H9 (cell line): ENCODE results near the gene CCDC190. TPM values are rescaled to one million over a fixed set of nuclear protein-coding genes. Genes with fewer than 3 reads are reported as not detected.

Experiments used
- DNase-seq: peaks from one replicate; pipeline ENCODE4 v3.0.0-alpha.2; 2017
- H2AFZ ChIP-seq: one replicate; pipeline ENCODE4 v1.6.1; 2013; ENCODE audit warnings: mild to moderate bottlenecking, low read length, control low read depth, moderate library complexity
- H2AK5ac ChIP-seq: 2 replicates; pipeline ENCODE4 v1.6.1; 2013; ENCODE audit warnings: low read length, control low read depth, mixed read lengths; ENCODE audit not compliant: insufficient read length
- H2BK120ac ChIP-seq: one replicate; pipeline ENCODE4 v1.6.1; 2013; ENCODE audit warnings: low read depth, mild to moderate bottlenecking, low read length, control low read depth, inconsistent platforms; ENCODE audit not compliant: poor library complexity, severe bottlenecking
- H2BK12ac ChIP-seq: 2 replicates; pipeline ENCODE4 v1.6.1; 2013; ENCODE audit warnings: low read length, control low read depth, mixed read lengths, low read depth; ENCODE audit not compliant: insufficient read length
- H2BK15ac ChIP-seq: 2 replicates; pipeline ENCODE4 v1.6.1; 2013; ENCODE audit warnings: low read depth, low read length, control low read depth
- H2BK20ac ChIP-seq: one replicate; pipeline ENCODE4 v1.6.1; 2013; ENCODE audit warnings: low read depth, mild to moderate bottlenecking, low read length, control low read depth, inconsistent platforms; ENCODE audit not compliant: poor library complexity, severe bottlenecking
- H2BK5ac ChIP-seq: 2 replicates; pipeline ENCODE4 v1.6.1; 2013; ENCODE audit warnings: low read length, control low read depth, mixed read lengths; ENCODE audit not compliant: insufficient read length
- H3K14ac ChIP-seq: 2 replicates; pipeline ENCODE4 v1.6.1; 2013; ENCODE audit warnings: low read length, control low read depth; ENCODE audit not compliant: insufficient read depth
- H3K18ac ChIP-seq: 2 replicates; pipeline ENCODE4 v1.6.1; 2013; ENCODE audit warnings: low read depth, mild to moderate bottlenecking, mixed read lengths, low read length, control low read depth; ENCODE audit not compliant: insufficient read length
- H3K23ac ChIP-seq: 2 replicates; pipeline ENCODE4 v1.6.1; 2013; ENCODE audit warnings: low read length, control low read depth, mixed read lengths, low read depth; ENCODE audit not compliant: insufficient read length
- H3K23me2 ChIP-seq: 2 replicates; pipeline ENCODE4 v1.6.1; 2013; ENCODE audit warnings: low read depth, mild to moderate bottlenecking, mixed read lengths, low read length, control low read depth; ENCODE audit not compliant: insufficient read length, poor library complexity, severe bottlenecking
- H3K27ac ChIP-seq: 2 replicates; pipeline ENCODE4 v1.5.1; 2013; ENCODE audit warnings: low read length, control low read depth, mixed read lengths, low read depth; ENCODE audit not compliant: insufficient read length
- H3K27me3 ChIP-seq: 2 replicates; pipeline ENCODE4 v1.6.1; 2013; ENCODE audit warnings: low read length, control low read depth, inconsistent platforms; ENCODE audit not compliant: insufficient read depth
- H3K4ac ChIP-seq: 2 replicates; pipeline ENCODE4 v1.6.1; 2013; ENCODE audit warnings: low read depth, mild to moderate bottlenecking, control low read depth, inconsistent platforms, low read length, moderate library complexity
- H3K4me1 ChIP-seq: 2 replicates; pipeline ENCODE4 v1.6.1; 2013; ENCODE audit warnings: low read length, control low read depth, inconsistent platforms; ENCODE audit not compliant: insufficient read depth
- H3K4me2 ChIP-seq: 2 replicates; pipeline ENCODE4 v1.6.1; 2013; ENCODE audit warnings: low read length, control low read depth, mixed read lengths; ENCODE audit not compliant: insufficient read length, insufficient read depth
- H3K56ac ChIP-seq: 2 replicates; pipeline ENCODE4 v1.6.1; 2013; ENCODE audit warnings: low read depth, mild to moderate bottlenecking, mixed read lengths, low read length, control low read depth; ENCODE audit not compliant: insufficient read length
- H3K79me1 ChIP-seq: 2 replicates; pipeline ENCODE4 v1.6.1; 2013; ENCODE audit warnings: low read depth, mild to moderate bottlenecking, moderate library complexity, low read length, control low read depth, inconsistent platforms; ENCODE audit not compliant: insufficient read depth, poor library complexity, severe bottlenecking
- H3K79me2 ChIP-seq: 2 replicates; pipeline ENCODE4 v1.6.1; 2013; ENCODE audit warnings: low read length, control low read depth, inconsistent platforms; ENCODE audit not compliant: insufficient read depth
- H3K9ac ChIP-seq: 2 replicates; pipeline ENCODE4 v1.6.1; 2013; ENCODE audit warnings: low read length, control low read depth, mixed read lengths; ENCODE audit not compliant: insufficient read length; ENCODE audit errors: extremely low read depth
- H3K9me3 ChIP-seq: one replicate; pipeline ENCODE4 v1.6.1; 2013; ENCODE audit warnings: low read depth, low read length, inconsistent platforms; ENCODE audit not compliant: control insufficient read depth
- H3T11ph ChIP-seq: one replicate; pipeline ENCODE4 v1.6.1; 2013; ENCODE audit warnings: mild to moderate bottlenecking, low read length, control low read depth, inconsistent platforms
- H4K20me1 ChIP-seq: one replicate; pipeline ENCODE4 v1.6.1; 2013; ENCODE audit not compliant: control insufficient read depth, insufficient read length, insufficient read depth
- H4K5ac ChIP-seq: 2 replicates; pipeline ENCODE4 v1.6.1; 2013; ENCODE audit warnings: low read depth, mild to moderate bottlenecking, mixed read lengths, low read length, control low read depth; ENCODE audit not compliant: insufficient read length
- H4K8ac ChIP-seq: replicated peaks from 2 replicates; pipeline ENCODE4 v1.6.1; 2013; ENCODE audit warnings: low read length, control low read depth, mixed read lengths, low read depth; ENCODE audit not compliant: insufficient read length
- H4K91ac ChIP-seq: 2 replicates; pipeline ENCODE4 v1.6.1; 2013; ENCODE audit warnings: low read depth, mild to moderate bottlenecking, moderate library complexity, mixed read lengths, low read length, control low read depth; ENCODE audit not compliant: insufficient read length
- H3K27ac Mint-ChIP-seq, 3 experiments: 2 replicates in 2 of 3; 3 replicates in 1 of 3; pipeline ENCODE4 v1.8.0; 2020 to 2021; ENCODE audit warnings: mixed read lengths in 3 of 3, mild to moderate bottlenecking in 1 of 3, moderate library complexity in 1 of 3
- H3K27me3 Mint-ChIP-seq: 2 replicates; pipeline ENCODE4 v1.8.0; 2021; ENCODE audit warnings: low read depth, mild to moderate bottlenecking, moderate library complexity, mixed read lengths
- H3K36me3 Mint-ChIP-seq, 3 experiments: 2 replicates in 2 of 3; 3 replicates in 1 of 3; pipeline ENCODE4 v1.8.0; 2020 to 2021; ENCODE audit warnings: low read depth in 3 of 3, mixed read lengths in 3 of 3; ENCODE audit not compliant: insufficient read depth in 1 of 3
- H3K4me1 Mint-ChIP-seq, 2 experiments: 2 replicates each; pipeline ENCODE4 v1.8.0; 2020; ENCODE audit warnings: mixed read lengths in 2 of 2
- H3K4me3 Mint-ChIP-seq, 2 experiments: 2 replicates in 1 of 2; 3 replicates in 1 of 2; pipeline ENCODE4 v1.8.0; 2020 to 2021; ENCODE audit warnings: mild to moderate bottlenecking in 2 of 2, mixed read lengths in 2 of 2, moderate library complexity in 1 of 2
- H3K9me3 Mint-ChIP-seq, 2 experiments: 2 replicates in 1 of 2; 3 replicates in 1 of 2; pipeline ENCODE4 v1.8.0; 2020; ENCODE audit warnings: mild to moderate bottlenecking in 2 of 2, mixed read lengths in 2 of 2, moderate library complexity in 1 of 2
- CTCF ChIP-seq: fragments of 200-600 bp; sonication (generic); conservative IDR thresholded peaks from 3 replicates; pipeline ENCODE4 v1.8.0; 2021; ENCODE audit warnings: antibody characterized with exemption, mild to moderate bottlenecking
- WGBS: extraction: QIAGEN DNeasy Blood & Tissue Kit; methylation state at CpG from one replicate; pipeline ENCODE4 v1.1.7; 2013; ENCODE audit warnings: missing lambda C conversion rate, low lambda C conversion rate, mixed read lengths; ENCODE audit not compliant: insufficient read length; ENCODE audit errors: extremely low coverage; 5-methylcytosine and 5-hydroxymethylcytosine counted together
- total RNA-seq: library from RNA; stranded (reverse); gene quantifications from 2 replicates; pipeline ENCODE4 v1.2.1, GENCODE V29; 2021

Gene CCDC190
- total RNA-seq, 1 experiment from 2014 or later: not detected

GRCh38 chr1:162910161-162910560 lies 49.2 kb upstream of the CCDC190 start:
- Histone ChIP-seq H3K23ac (no peak overlapping the region), H3K27me3 (no peaks in the 10 kb centered on the region), H4K91ac (no peak overlapping the region), H3K9me3 (no peaks in the 10 kb centered on the region), H4K5ac (no peak overlapping the region), H3K27ac (no peak overlapping the region), H3K79me1 (no peaks in the 10 kb centered on the region), H3K23me2 (no peaks in the 10 kb centered on the region), H3K14ac (no peak overlapping the region), H4K20me1 (no peaks in the 10 kb centered on the region), H2BK12ac (no peak overlapping the region), H4K8ac (no peak overlapping the region), H3K9ac (no peak overlapping the region), H3K4me2 (no peak overlapping the region), H2AFZ (no peak overlapping the region), H3K4ac (no peak overlapping the region), H3K79me2 (no peaks in the 10 kb centered on the region), H2AK5ac (no peak overlapping the region), H2BK120ac (no peak overlapping the region), H2BK5ac (no peak overlapping the region), H3K56ac (no peak overlapping the region), H3K4me1 (no peaks in the 10 kb centered on the region; the same call in 1 of the 2 replicates), H3T11ph (no peak overlapping the region), H2BK20ac (no peak overlapping the region), H3K18ac (no peak overlapping the region), H2BK15ac (no peak overlapping the region)
- H3K4me3 Mint-ChIP-seq: no peak overlapping the region
- peaks cover 3 to 7% (median 6%) of the 10 kb centered on the region in 3 experiments; a peak in 5 of 7 replicates for H3K36me3 Mint-ChIP-seq
- peaks cover under 1 to 2% of the 10 kb centered on the region in 2 experiments; a peak in 3 of 4 replicates for H3K4me1 Mint-ChIP-seq
- H3K27me3 Mint-ChIP-seq: no peaks in the 10 kb centered on the region
- no peak for DNase-seq
- no peak for TF ChIP-seq CTCF
- WGBS: no CpG with 5 or more reads among the region's 2 CpGs
- peaks cover 11 to 16% of the 10 kb centered on the region in 2 experiments for H3K9me3 Mint-ChIP-seq
- no peak overlapping the region for H3K27ac Mint-ChIP-seq
